Activated CD8-positive, alpha-beta memory T cell treated with anti-CD3 and anti-CD28 coated beads, Interleukin-2, amount 50 U/mL, for 48 hours (primary cell): Measurements from ENCODE around the gene UBXN10.

Source experiments
- DNase-seq: peaks from one replicate; pipeline ENCODE4 v3.0.0-alpha.2; 2020

UBXN10 gene

DNA sequence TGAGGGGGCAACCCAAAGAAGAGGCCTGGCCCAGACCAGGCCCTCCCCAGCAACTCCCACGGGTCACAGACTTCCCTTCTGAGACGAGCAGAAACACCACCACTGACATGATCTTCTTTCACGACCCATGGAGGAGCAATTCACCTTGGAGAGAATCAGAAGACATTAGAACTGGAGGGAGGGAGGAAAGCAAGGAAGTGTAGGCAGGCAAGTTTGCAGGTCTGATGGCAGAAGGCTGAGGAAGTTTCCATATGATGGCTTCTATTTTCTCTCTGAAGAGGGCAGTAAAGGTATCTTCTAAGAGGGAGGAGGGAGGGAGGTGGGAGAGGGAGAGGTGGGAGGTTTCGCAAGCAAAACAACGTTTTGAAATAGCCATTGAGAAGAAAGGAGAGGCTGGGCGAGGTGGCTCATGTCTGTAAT is 1.4 kb upstream of the UBXN10 start:
- DNase-seq = no peak

DNA sequence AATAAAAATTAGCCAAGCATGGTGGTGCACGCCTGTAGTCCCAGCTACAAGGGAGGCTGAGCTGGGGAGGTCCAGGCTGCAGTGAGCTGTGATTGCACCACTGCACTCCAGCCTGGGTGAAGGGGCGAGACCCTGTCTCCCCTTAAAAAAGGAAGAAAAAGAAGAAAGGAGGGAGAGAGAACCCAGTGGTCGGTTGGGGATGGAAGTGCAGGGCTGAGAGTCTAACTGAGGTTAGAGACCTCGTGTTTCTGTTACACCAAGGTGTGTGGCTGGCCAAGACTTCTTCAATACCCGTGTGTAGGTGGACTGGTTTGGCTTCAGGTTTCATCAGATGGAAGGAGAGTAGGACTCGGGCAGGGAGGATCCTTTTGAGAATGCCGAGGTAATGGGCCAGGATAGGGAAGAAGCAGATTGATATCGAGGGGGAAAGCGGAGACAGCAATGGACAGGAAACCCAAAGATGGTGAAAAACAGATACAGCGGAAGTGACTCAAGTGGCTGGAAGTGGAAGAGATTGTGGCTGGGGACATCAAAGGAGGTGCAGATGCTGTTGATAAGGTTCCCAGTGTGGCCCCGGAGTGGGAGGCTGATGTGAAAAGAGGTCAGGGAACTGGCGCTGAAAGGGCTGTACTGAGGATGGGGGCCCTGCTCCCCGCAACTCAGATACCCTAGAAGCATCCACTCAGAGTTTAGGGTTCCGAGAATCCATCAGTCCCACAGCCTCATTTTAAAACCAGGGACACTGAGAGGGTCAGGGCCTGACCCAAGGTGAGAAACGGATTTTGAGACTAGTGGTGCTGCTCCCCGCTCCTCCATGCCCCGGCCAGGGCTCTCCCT is 681 bp upstream of the UBXN10 start:
- DNase-seq = peak; percentile 78

DNA sequence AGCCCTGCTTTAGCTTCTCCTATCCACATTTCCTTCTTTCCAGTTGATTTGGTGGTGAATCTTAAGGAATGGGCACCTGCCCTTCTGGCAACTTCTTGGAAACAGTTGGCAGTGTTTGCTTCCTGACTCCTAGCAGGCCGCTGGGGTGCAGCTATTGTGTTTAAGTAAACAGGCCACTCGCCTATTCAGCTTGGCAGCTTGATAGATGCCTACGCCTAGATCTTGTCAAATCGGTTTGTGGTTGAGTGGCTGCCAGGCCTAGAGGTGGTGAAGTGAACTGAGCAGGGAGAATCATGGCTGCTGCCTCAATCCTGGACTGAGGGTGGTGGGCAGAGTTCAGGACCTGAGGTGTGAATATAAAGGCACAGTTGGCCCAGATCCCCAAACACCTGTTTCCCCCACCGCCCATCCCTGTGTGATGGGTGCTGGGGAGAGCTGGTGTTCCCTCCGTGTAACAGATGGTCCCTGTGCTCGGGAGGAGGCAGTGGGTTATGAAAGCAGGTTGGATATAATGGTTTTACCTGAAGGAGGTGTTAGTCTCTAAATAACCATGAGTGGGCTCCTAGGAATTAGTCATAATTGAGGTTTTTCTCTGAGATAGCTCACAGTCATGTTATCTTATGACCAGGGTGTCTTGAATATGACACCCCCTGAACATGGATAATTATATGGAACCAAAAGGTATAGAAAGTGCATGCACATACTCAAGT is 1.4 kb downstream of the UBXN10 start:
- DNase-seq = peak; percentile 65

DNA sequence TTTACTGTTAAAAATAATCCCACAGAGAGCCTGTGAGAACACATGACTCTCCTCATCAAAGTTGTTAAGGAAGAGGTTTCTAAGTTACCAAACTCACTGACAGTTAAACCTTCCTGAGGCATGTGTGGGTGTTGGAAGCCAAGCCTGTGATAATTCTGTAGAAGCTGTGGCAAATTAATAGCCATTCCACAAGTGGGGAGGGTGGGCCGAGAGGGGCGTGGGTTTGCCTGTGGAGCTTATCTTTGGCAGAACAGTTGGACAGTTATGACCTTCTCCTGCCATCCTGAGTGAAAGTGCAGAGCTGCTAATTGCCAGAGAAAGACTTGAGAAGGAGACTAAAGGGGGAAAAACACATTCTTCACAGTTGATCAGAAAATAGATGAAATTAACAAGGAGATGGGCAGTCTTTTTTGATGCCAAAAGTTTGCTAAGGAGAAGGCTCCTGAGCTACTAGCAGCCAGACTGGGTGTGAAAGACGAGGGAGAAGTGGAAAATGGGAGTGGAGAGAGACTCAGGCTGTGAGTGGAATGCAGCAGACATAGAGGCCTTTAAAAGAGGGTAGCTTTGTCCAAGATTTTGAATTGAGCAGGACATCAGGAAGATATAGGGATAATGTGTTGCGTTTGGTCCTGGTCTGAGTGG is 2.0 kb downstream of the UBXN10 start:
- no peak for DNase-seq

DNA sequence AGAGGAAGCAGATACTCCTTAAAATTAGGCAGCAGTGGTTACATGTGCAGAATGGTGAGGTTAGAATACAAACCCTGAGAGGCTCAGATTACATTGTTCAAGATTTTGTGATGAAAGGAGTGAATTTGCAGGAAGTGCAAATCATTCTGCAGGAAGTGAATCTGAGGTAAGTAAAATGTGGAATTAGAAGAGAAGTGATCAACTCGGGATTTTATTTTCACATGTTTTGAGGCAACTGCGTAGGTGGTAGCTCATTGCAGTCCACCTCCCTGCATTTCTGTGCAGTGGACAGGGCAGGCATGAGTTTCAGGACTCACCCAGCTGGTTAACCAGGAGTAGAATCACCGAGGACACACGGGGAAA is 2.5 kb downstream of the UBXN10 start:
- no peak for DNase-seq

DNA sequence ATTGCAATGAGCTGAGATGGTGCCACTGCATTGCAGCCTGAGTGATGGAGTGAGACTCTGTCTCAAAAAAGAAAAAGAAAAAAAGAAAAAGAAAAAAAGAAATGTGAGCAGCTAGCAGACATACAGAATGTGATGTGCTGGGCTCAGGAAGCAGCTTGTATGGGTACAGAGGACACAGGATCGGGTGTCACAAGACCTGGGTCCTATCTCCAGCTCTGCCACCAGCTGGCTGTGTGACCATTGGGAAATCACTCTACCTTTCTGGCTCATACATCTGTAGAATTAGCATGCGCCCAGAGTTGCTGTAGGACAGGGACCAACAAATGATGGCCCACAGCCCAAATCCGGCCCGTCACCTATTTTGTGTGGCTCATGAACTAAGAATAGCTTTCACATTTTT is 3.8 kb downstream of the UBXN10 start:
- no peak for DNase-seq

DNA sequence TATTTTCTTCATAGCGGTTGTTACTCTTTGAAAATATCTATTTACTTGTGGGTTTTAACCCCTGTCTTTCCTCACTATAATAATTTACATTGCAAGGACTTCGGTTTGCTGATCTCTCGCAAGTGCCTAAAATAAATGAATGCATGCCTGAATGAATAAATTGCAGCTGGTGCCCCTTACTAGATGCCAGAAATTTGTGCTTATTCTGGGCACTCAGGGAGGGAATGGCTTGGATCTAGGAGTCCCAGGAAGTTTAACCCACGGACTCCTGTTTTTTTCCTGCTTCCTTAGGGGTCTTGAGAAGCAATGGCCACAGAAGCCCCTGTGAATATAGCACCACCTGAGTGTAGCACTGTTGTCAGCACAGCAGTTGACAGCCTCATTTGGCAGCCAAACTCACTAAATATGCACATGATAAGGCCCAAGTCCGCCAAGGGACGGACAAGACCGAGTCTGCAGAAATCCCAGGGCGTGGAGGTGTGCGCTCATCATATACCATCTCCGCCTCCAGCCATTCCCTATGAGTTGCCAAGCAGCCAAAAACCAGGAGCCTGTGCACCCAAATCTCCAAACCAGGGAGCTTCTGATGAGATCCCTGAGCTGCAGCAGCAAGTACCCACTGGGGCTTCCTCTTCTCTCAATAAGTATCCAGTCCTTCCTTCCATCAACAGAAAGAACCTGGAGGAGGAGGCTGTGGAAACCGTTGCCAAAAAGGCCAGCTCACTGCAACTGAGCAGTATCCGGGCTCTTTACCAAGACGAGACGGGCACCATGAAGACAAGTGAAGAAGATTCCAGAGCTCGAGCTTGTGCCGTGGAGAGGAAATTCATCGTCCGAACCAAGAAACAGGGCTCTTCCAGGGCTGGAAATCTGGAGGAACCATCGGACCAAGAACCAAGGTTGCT is 4.6 kb downstream of the UBXN10 start:
- no peak for DNase-seq

DNA sequence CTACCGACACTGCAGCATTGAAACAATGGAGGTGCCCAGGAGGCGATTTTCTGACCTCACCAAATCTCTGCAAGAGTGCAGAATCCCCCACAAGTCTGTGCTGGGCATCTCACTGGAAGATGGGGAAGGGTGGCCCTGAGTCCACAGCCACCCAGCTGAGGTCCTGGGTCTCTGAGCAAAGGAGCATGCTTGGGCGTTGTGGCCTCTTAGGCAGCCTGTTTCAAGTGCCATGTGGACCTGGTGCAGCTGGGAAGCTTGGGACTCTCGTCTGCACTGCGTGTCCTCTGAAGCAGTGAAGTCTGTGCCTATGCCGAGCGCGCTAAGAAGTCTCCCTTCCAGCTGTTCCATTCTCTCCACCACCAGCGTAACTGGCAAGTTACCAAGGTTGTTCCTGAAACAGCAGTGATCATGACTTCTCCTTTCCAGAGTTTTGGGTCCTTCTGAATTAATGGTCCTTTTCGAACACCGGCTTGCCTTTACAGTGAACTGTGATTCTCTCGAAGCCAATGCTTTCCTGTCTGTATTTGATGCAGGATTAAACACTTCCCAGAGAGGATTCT is 5.5 kb downstream of the UBXN10 start:
- DNase-seq = no peak

DNA sequence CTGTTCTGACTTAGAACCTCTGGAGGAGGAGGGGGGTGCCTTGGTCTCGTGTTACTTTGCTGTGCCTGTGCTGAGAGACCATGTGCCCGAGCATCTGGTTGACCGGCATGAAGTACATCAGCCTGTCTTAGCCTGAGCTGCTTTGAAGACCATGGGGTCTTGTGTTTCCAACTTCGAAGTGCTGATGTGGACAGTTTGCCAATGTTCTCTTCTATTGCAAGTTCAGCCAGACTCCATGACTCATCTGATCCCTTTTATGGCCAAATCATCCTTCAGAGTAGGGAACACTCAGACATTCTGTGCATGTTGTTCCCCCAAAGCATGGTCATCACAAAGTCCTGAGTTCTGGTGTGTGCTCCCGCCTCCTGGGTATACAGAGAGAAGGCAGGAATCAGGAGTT is 6.5 kb downstream of the UBXN10 start:
- DNase-seq = no peak

DNA sequence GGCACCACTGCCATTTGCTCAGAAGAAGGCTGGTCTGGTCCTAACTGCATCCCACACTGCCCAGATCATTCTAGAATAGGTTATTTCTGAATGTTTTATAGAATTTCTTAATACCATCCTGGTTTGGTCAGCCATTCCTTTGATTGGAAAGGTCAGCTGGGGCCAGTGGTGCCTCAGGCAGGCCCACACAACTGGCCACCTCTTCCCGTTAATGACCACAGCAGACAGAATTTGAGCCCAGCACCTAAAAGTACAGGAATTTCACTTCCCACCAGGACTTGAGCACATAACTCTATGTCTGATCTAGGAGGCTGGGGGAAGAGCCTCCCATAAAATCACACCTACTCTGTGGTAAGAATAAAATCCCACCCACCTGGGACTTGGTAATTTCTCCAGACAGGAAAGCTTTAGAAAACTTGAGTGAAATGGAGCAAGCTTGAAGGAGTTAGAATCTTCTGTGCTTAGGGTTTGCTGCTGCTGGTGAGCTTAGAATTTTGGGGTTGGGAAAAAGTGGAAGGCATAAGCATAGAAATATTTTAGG is 7.0 kb downstream of the UBXN10 start:
- DNase-seq = no peak

DNA sequence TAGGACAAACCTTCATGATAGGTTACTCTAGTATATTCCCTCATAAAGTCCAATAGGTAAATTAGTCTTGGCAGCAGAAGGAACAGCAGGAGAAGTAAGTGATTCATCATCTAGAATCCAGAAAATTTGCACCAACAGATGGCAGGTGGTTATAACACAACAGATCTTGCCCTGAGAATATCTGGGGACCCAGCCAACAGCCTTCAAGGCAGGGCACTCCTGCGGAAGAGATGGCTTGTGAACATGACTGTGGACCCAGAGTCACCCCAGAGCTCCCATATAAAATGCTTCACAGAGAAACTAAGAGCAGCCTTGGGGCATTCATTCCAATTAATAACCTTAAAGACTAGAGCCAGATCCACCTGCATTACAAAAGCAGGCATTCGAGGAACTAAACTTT is 8.3 kb downstream of the UBXN10 start:
- no peak for DNase-seq

DNA sequence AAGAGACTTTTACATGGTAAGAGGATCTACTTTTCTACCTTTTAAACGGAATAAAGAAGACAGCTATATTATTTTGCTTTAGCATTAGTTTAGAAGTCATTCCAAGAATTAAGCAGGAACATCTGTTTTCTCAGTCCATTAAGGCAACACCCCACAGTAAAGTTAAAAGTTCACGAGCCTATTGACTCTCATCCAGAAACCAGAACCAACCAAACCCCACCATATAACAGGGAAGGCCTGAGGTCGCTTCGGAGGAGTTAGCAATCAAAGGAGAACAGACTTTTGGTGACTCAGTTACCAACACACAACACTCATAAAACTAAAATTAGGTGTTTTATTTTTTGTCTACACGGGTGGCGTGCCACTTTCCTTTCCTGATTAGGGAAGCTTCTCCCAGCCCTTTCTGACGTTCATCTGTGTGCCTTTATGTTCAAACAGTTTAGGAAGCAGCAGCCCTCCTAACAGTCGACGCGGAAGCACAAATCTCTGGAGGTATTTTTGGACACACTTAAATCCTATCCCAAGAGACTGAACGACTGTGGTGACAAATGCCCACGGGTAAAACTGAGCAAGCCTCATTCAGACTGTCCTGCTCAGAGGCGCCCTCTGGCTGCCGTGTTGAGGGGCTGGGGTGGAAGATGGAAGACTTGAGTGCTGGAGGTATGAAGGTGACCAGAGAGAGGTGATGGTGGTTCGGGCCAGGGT is 9.0 kb downstream of the UBXN10 start:
- peak; percentile 88 for DNase-seq

DNA sequence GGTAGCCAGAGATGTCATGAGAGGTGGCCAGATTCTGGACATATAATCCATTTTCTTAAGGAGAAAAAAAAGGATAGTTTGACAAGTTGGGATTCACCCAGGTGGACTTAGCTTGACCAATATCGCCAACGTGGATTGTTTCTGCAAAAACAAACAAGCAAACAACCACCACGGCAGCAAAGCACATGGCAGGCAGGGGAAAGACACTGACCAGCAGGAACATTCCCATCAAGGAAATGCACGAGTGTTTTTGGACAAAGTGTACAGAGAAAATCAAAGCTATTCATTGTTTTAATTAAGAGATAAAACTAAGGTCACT is 9.5 kb downstream of the UBXN10 start:
- no peak for DNase-seq

DNA sequence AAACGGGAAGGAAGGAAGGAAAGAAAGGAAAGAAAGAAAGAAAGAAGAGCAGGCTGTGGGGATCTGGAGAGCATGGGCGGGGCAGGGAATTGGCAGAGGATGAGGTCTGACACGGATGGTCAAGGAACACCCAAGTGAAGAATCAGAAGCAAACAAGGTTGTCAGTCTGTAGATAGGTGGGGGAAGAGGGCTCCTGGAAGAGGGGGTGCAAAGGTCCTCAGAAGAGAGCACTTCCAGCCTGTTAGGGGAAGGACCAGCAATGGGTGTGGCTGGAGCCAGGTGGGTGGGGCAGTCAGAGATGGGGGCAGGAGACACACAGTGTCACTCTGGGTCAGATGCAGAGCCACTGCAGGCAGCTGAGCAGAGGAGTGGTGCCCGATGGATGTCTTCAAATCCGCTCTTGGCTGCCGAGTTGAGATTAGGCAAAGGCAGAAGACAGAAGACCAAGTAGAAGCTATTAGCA is 11.5 kb downstream of the UBXN10 start:
- no peak for DNase-seq

DNA sequence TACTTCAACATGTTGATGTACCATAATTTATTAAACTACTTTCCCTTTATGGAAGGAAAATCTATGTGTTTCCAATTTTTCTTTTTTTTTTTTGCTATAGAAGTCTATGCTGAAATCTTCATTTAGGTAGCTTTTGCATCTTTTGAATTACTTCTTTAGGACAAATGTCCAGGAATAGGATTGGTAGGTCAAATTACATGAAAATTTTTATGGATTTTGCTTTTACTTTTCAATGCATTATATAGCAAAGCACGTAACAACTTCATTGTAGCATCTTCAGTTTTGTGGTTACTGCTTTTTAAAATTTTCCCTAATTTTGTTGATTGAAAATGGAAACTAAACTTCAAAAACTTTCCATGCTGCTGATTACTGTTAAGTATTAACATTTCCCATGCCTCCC is 12.4 kb downstream of the UBXN10 start:
- DNase-seq = no peak

DNA sequence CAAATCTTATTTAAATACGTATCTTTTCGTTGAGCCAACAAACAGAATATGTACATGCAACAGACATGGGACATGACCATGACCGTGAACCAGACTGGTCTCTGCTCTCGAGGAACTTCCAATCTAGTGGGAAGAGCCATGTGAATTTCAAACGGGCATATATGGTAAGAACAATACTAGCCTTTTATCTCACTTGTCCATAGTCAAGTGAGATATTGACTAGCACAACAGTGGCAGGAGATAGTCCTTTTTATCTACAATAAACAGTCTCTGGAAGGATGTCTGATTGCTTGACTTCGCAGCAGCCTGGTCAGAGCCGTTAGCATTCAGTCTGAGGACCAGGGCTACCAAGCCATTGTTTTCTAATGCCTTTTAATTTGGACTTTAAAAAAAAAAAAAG is 13.0 kb downstream of the UBXN10 start:
- no peak for DNase-seq

DNA sequence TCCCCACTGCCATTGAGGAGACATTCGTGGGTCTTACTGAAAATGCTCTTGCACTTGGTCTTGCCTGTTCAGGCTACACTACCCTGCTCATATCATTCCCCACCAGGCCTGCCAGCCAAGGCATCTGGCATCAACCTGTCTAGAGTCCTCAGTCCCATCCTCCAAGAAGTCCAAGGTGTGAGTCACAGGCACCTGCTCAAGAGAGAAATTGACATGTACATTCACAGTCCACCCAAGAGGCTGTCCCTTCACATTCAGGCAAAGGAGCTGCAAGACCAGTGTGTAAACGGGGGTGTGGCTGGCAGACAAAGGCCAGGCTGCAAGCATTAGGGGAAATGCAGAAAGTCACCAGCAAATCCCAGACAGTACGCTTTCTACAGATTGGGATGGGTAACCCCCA is 13.5 kb downstream of the UBXN10 start:
- DNase-seq = no peak

DNA sequence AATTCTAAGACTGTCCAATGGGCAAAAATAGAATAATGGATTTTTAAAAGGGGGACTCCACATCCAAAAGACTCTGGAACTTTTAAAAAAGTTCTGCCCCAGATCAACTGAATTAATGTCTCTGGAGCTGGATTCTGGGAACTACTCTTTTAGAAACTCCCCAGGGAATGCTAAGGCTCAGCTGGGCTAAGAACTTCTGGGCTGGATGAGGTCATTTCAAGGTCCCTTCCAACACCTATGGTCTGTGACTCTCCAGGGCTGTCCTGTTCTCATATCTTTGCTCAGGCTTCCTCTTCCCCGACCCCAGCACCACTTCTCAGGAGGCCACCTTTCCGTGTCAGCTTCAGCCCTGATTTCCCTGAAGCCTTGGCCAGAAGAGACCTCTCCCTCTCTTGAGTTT is 13.9 kb downstream of the UBXN10 start:
- DNase-seq = no peak

DNA sequence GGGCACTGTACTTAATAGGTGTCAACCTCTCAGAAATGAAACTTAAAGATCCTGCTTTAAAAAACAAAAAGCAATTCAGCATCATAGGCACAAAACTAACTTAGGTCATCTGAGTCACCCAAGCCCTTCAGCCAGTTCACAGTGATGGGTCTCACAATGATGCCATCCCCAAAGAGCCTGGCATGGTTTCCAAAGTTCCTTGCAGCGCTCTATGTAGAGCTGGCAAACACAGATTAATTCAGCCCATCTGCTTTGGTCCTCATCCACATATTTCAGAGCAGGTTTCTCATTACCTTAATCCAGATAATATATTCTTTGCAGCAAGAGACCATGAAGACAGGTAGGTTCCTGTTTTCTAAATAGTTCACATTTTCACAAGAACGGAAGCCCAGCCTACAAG is 15.1 kb downstream of the UBXN10 start:
- DNase-seq = no peak

DNA sequence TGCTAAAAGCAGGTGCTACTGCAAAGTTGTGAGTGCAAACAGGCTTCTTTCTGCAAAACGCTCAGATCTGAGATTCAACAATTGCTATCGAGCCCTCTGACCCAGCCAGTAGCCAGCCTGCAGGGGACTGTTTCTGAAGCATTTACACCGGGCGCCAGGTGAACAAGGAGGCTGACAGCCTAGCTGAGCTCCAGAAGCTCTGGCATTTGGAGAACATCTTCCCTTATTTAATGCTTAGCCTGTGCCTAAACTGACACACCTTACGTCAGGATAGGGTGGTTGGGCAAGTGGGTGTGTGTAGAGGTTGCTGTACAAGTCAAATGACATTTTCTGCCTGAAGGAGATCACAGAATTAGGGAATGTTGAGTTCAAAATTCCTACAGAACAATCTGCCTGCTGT is 16.3 kb downstream of the UBXN10 start:
- no peak for DNase-seq

DNA sequence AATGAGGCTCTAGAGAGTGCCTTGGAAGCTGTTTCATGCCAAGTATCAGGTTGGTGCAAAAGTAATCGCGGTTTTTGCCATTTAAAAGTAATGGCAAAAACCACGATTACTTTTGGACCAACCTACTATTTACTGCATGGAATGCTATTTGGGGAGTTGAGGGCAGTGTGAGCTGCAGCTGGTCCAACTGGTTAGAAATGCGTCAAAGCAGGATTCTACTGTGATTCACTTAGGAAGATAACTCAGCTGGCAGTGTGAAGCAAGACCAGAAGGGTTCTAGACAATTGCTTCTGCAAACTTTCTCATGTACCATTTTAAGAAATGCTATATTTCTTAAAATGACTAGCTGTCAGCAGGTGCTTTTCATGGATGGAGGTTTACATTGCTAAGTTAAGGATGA is 21.6 kb downstream of the UBXN10 start:
- DNase-seq = no peak

DNA sequence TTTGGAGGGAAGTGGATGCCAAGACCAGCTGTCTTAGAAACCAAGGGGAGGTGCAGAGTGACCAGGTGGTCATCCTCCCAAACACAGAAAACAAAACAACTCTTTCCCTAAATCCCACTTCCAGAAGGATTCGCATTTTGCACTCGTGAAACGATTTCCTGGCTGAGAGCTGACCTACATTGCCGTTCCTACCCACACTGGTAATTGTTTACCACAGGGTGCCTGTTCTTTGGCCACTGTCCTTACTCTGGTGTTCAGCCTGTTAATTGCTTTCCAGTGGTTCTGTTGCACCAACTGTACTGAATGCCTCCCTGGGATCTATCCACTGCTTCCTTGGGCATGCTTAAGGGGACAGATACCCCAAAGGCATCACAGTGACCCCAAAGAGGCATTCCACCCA is 23.6 kb downstream of the UBXN10 start:
- no peak for DNase-seq
